Measurements from ENCODE around the gene SMAD3. TPM values are rescaled to one million over a fixed set of nuclear protein-coding genes. Genes with fewer than 3 reads are reported as not detected.
A peak's percentile ranks its signal among the peaks of the same experiment; 100 is the strongest.

Gene SMAD3
- total and polyA plus RNA-seq, 10 of the 15 experiments (the other 5 are each of a cell fraction or from before 2014, with no cell fraction given) = 5.6 to 43.2 (median 16.0) TPM

GRCh38 chr15:67150023-67150860 is 84.8 kb downstream of the SMAD3 start (continued):
- TF ChIP-seq, protein P1, sequence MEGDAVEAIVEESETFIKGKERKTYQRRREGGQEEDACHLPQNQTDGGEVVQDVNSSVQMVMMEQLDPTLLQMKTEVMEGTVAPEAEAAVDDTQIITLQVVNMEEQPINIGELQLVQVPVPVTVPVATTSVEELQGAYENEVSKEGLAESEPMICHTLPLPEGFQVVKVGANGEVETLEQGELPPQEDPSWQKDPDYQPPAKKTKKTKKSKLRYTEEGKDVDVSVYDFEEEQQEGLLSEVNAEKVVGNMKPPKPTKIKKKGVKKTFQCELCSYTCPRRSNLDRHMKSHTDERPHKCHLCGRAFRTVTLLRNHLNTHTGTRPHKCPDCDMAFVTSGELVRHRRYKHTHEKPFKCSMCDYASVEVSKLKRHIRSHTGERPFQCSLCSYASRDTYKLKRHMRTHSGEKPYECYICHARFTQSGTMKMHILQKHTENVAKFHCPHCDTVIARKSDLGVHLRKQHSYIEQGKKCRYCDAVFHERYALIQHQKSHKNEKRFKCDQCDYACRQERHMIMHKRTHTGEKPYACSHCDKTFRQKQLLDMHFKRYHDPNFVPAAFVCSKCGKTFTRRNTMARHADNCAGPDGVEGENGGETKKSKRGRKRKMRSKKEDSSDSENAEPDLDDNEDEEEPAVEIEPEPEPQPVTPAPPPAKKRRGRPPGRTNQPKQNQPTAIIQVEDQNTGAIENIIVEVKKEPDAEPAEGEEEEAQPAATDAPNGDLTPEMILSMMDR (IDR thresholded peaks at IDR 0.05 in 2 of 3, conservative IDR thresholded peaks at IDR 0.05 in 1 of 3; ENCODE audit: control insufficient read depth in 2 of 3, extremely low read depth in 1 of 3, insufficient read depth in 1 of 3, low read depth in 3 of 3, low read length in 3 of 3) = no peak
- TF ChIP-seq WRNIP1 (IDR thresholded peaks at IDR 0.05; ENCODE audit: borderline replicate concordance, low read depth, low read length) (no peak), IKZF1 (conservative IDR thresholded peaks at IDR 0.05) (peak; percentile 65; the same call in 1 of the 2 replicates), SP1 (IDR thresholded peaks at IDR 0.05; ENCODE audit: low read depth, low read length) (no peak), SUPT20H (IDR thresholded peaks at IDR 0.05; ENCODE audit: borderline replicate concordance, control insufficient read depth, low read depth, low read length) (no peak), SMC3 (IDR thresholded peaks at IDR 0.05; ENCODE audit: borderline replicate concordance, low read length) (no peak), SIN3A (IDR thresholded peaks at IDR 0.05; ENCODE audit: low read depth, low read length) (no peak), SKIL (IDR thresholded peaks at IDR 0.05; ENCODE audit: low read depth, poor library complexity, severe bottlenecking) (no peak), JUND (IDR thresholded peaks at IDR 0.05; ENCODE audit: low read depth, low read length) (no peak), KAT2A (conservative IDR thresholded peaks at IDR 0.05; ENCODE audit: control insufficient read depth, low read depth, low read length) (no peak), YBX1 (IDR thresholded peaks at IDR 0.05) (no peak), EED (IDR thresholded peaks at IDR 0.05; ENCODE audit: low read depth) (peak; percentile 74; the same call in 1 of the 2 replicates), USF1 (IDR thresholded peaks at IDR 0.05; ENCODE audit: borderline replicate concordance, extremely low read length, insufficient read depth, low read depth, low read length) (no peak), DPF2 (IDR thresholded peaks at IDR 0.05) (0 out of 2 replicates have a peak, but pooled peaks have one; percentile 11), NFIC (IDR thresholded peaks at IDR 0.05; ENCODE audit: low read depth, low read length) (peak; percentile 73), RELB (IDR thresholded peaks at IDR 0.05; ENCODE audit: low read depth) (peak; percentile 64), YY1 (IDR thresholded peaks at IDR 0.05; ENCODE audit: low read depth, low read length) (0 out of 2 replicates have a peak, but pooled peaks have one; percentile 25), CREB1 (IDR thresholded peaks at IDR 0.05; ENCODE audit: low read depth) (0 out of 2 replicates have a peak, but pooled peaks have one; percentile 11), PAX5 (IDR thresholded peaks at IDR 0.05; ENCODE audit: borderline replicate concordance, low read depth, low read length) (no peak), ZNF622 (IDR thresholded peaks at IDR 0.05) (no peak), RUNX3 (IDR thresholded peaks at IDR 0.05; ENCODE audit: low read length) (peak; percentile 54; the same call in 1 of the 2 replicates)
- TF ChIP-seq, protein P2, sequence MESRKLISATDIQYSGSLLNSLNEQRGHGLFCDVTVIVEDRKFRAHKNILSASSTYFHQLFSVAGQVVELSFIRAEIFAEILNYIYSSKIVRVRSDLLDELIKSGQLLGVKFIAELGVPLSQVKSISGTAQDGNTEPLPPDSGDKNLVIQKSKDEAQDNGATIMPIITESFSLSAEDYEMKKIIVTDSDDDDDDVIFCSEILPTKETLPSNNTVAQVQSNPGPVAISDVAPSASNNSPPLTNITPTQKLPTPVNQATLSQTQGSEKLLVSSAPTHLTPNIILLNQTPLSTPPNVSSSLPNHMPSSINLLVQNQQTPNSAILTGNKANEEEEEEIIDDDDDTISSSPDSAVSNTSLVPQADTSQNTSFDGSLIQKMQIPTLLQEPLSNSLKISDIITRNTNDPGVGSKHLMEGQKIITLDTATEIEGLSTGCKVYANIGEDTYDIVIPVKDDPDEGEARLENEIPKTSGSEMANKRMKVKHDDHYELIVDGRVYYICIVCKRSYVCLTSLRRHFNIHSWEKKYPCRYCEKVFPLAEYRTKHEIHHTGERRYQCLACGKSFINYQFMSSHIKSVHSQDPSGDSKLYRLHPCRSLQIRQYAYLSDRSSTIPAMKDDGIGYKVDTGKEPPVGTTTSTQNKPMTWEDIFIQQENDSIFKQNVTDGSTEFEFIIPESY (IDR thresholded peaks at IDR 0.05) = no peak
